Hepatocyte (in vitro differentiated cells): Measurements from ENCODE around the gene TSGA10IP. TPM values are rescaled to one million over a fixed set of nuclear protein-coding genes. Genes with fewer than 3 reads are reported as not detected.

ENCODE experiments used
- DNase-seq: peaks from one replicate; pipeline ENCODE4 v3.0.0-alpha.2; 2016; ENCODE audit warnings: low spot score
- H2AFZ ChIP-seq: fragments of 200-600 bp; sonication (generic); 2 replicates; pipeline ENCODE4 v1.6.0; 2016; ENCODE audit warnings: antibody characterized with exemption, mild to moderate bottlenecking
- H3K27ac ChIP-seq: fragments of 200-600 bp; sonication (generic); 2 replicates; pipeline ENCODE4 v1.5.1; 2016; ENCODE audit warnings: mild to moderate bottlenecking
- H3K27me3 ChIP-seq: fragments of 200-600 bp; sonication (generic); 2 replicates; pipeline ENCODE4 v1.6.1; 2016
- H3K36me3 ChIP-seq: fragments of 200-600 bp; sonication (generic); replicated peaks from 2 replicates; pipeline ENCODE4 v1.5.1; 2016; ENCODE audit warnings: low read depth; ENCODE audit not compliant: insufficient read depth
- H3K4me1 ChIP-seq: fragments of 200-600 bp; sonication (generic); 2 replicates; pipeline ENCODE4 v1.5.1; 2016; ENCODE audit warnings: mild to moderate bottlenecking, moderate library complexity; ENCODE audit not compliant: insufficient read depth
- H3K4me2 ChIP-seq: fragments of 200-600 bp; sonication (generic); 2 replicates; pipeline ENCODE4 v1.6.0; 2016
- H3K4me3 ChIP-seq: fragments of 200-600 bp; sonication (generic); 2 replicates; pipeline ENCODE4 v1.5.1; 2016; ENCODE audit warnings: mild to moderate bottlenecking
- H3K79me2 ChIP-seq: fragments of 200-600 bp; sonication (generic); 2 replicates; pipeline ENCODE4 v1.6.0; 2017; ENCODE audit warnings: mild to moderate bottlenecking
- H3K9me2 ChIP-seq: fragments of 200-600 bp; sonication (generic); replicated peaks from 2 replicates; pipeline ENCODE4 v1.6.0; 2017; ENCODE audit warnings: mild to moderate bottlenecking; ENCODE audit not compliant: insufficient read depth
- H3K9me3 ChIP-seq: fragments of 200-600 bp; sonication (generic); 2 replicates; pipeline ENCODE4 v1.5.1; 2016; ENCODE audit warnings: low read depth, mild to moderate bottlenecking
- H4K20me1 ChIP-seq: fragments of 200-600 bp; sonication (generic); 2 replicates; pipeline ENCODE4 v1.6.0; 2016; ENCODE audit warnings: mild to moderate bottlenecking; ENCODE audit not compliant: insufficient read depth, poor library complexity, severe bottlenecking
- CTCF ChIP-seq: fragments of 200-600 bp; sonication (generic); IDR thresholded peaks from 2 replicates; pipeline ENCODE4 v1.5.1; 2016; ENCODE audit warnings: antibody characterized with exemption, mild to moderate bottlenecking; ENCODE audit not compliant: poor library complexity
- EZH2 ChIP-seq: fragments of 200-600 bp; sonication (generic); IDR thresholded peaks from 2 replicates; pipeline ENCODE4 v1.6.1; 2016; ENCODE audit warnings: antibody characterized with exemption, mild to moderate bottlenecking, borderline replicate concordance
- EZH2phosphoT487 ChIP-seq: fragments of 200-600 bp; sonication (generic); IDR thresholded peaks from one replicate; pipeline ENCODE4 v1.6.1; 2018; ENCODE audit warnings: antibody characterized with exemption, mild to moderate bottlenecking, low read depth, moderate library complexity; ENCODE audit not compliant: unreplicated experiment, severe bottlenecking
- WGBS: methylation state at CpG from one replicate; pipeline ENCODE4 v1.1.6; 2016; ENCODE audit warnings: low lambda C conversion rate; ENCODE audit errors: missing lambda C conversion rate; 5-methylcytosine and 5-hydroxymethylcytosine counted together
- polyA plus RNA-seq: library from polyadenylated mRNA; unstranded; fragments of >200 nt; fragmentation: Nextera tagmentation; extraction: Ambion mirVana; gene quantifications from 2 replicates; pipeline ENCODE4 v1.2.1, GENCODE V29; 2016
- total RNA-seq: library from RNA; depleted of rRNA; stranded (reverse); fragments of >200 nt; gene quantifications from 2 replicates; pipeline ENCODE4 v1.2.3, GENCODE V29; 2014

The TSGA10IP gene
- total RNA-seq (not detected in 2 replicates), polyA plus RNA-seq (not detected in 2 replicates)

DNA sequence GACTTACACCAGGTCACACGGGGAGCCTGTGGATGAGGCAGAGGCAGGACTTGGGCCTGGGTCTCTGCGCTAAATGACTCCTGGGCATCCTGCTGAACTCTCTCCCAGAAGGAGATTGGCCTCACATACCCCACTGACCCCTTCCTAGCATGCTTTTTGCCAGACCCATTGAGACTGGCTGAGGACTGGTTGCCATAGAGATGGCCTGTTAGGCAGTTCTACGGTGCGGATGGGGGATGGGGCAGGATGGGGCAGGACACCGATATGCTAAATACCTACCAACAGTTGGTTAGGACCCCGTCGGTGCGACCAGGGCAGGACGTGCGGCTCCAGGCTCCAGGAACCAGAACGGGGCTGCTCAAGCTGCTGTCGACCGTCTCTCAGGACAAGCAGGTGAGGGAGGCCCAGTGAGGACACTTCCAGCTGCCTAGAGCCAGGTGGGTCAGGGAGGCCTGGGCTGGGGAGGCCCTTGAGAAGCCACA is at the start of gene TSGA10IP:
Gene TSGA10IP (plus strand): TSS at position 51 of the 482 bp plus-strand sequence. CDS start 196 bp downstream, at position 247.
- H2AFZ ChIP-seq, result no peak within 1 kb of the TSS
- H3K4me2 ChIP-seq, result no peak within 1 kb of the TSS

GRCh38 chr11:65895482-65895981 is 49.7 kb upstream of the TSGA10IP start:
- Histone ChIP-seq H3K4me3 (no peak overlapping the region), H3K27me3 (peaks cover 15% of the 10 kb centered on the region), H3K4me1 (peaks cover 29% of the 10 kb centered on the region), H4K20me1 (no peaks in the 10 kb centered on the region), H3K36me3 (no peaks in the 10 kb centered on the region), H3K9me3 (no peaks in the 10 kb centered on the region), H3K4me2 (no peak overlapping the region), H3K9me2 (no peaks in the 10 kb centered on the region), H3K79me2 (peaks cover 8% of the 10 kb centered on the region), H3K27ac (no peak overlapping the region), H2AFZ (no peak overlapping the region)
- DNase-seq, result no peak
- TF ChIP-seq CTCF (no peak), EZH2 (no peak), EZH2phosphoT487 (no peak)
- 94% methylated on average over 5 of the region's 5 CpGs for WGBS

More for the DNA sequence above, at the start of gene TSGA10IP:
- Histone ChIP-seq H3K4me3 (no peak within 1 kb of the TSS), H3K79me2 (no peaks in the 10 kb centered on the region), H3K36me3 (no peaks in the 10 kb centered on the region), H3K9me2 (no peaks in the 10 kb centered on the region), H3K9me3 (no peaks in the 10 kb centered on the region), H3K27ac (no peak within 1 kb of the TSS), H4K20me1 (no peaks in the 10 kb centered on the region), H3K4me1 (no peaks in the 10 kb centered on the region), H3K27me3 (no peaks in the 10 kb centered on the region)
- DNase-seq, result no peak
- no peak for TF ChIP-seq EZH2
- TF ChIP-seq CTCF, result no peak
- TF ChIP-seq EZH2phosphoT487, result no peak
- 43% methylated on average over 13 of the region's 13 CpGs for WGBS

- TF ChIP-seq EZH2phosphoT487, result no peak
- no peak for TF ChIP-seq EZH2
- TF ChIP-seq CTCF, result no peak
- Histone ChIP-seq H3K4me3 (no peak overlapping the region), H3K4me1 (peaks cover 21% of the 10 kb centered on the region), H2AFZ (no peak overlapping the region), H3K27me3 (peaks cover 21% of the 10 kb centered on the region), H3K36me3 (no peaks in the 10 kb centered on the region), H3K27ac (no peak overlapping the region), H3K9me3 (no peaks in the 10 kb centered on the region), H3K9me2 (no peaks in the 10 kb centered on the region), H3K79me2 (peaks cover 8% of the 10 kb centered on the region), H3K4me2 (no peak overlapping the region), H4K20me1 (no peaks in the 10 kb centered on the region)
- 87% methylated on average over 14 of the region's 14 CpGs for WGBS
- no peak for DNase-seq
These were observed 49.0 kb upstream of the TSGA10IP start for GRCh38 chr11:65896034-65896999.
